Osteoblast (primary cell): ENCODE data around the gene B4GAT1. TPM values are rescaled to one million over a fixed set of nuclear protein-coding genes. Genes with fewer than 3 reads are reported as not detected.

Experiments used
- DNase-seq: peaks from one replicate; pipeline ENCODE4 v3.0.0; 2011; ENCODE audit warnings: low spot score, mixed read lengths; ENCODE audit not compliant: insufficient read length; ENCODE audit errors: missing footprints
- H2AFZ ChIP-seq: 2 replicates; pipeline ENCODE4 v1.6.0; 2011; ENCODE audit warnings: mild to moderate bottlenecking, low read length
- H3K27ac ChIP-seq: 2 replicates; pipeline ENCODE4 v1.5.1; 2011; ENCODE audit warnings: mild to moderate bottlenecking, low read depth, low read length, moderate library complexity
- H3K27me3 ChIP-seq: 2 replicates; pipeline ENCODE4 v1.6.0; 2012; ENCODE audit warnings: mild to moderate bottlenecking, control low read depth, inconsistent platforms, low read length, moderate library complexity; ENCODE audit not compliant: insufficient read depth
- H3K36me3 ChIP-seq: 2 replicates; pipeline ENCODE4 v1.5.1; 2011; ENCODE audit warnings: mild to moderate bottlenecking, low read length, control low read depth, moderate library complexity; ENCODE audit not compliant: insufficient read depth
- H3K4me1 ChIP-seq: 2 replicates; pipeline ENCODE4 v1.5.1; 2011; ENCODE audit warnings: mild to moderate bottlenecking, low read length, control low read depth, moderate library complexity; ENCODE audit not compliant: insufficient read depth
- H3K4me2 ChIP-seq: 2 replicates; pipeline ENCODE4 v1.6.0; 2011; ENCODE audit warnings: mild to moderate bottlenecking, low read length; ENCODE audit not compliant: insufficient read depth
- H3K4me3 ChIP-seq: fragments of 200-600 bp; sonication (generic); 3 replicates; pipeline ENCODE4 v1.5.1; 2012; ENCODE audit warnings: mild to moderate bottlenecking, low read length, inconsistent platforms; ENCODE audit not compliant: insufficient read depth
- H3K79me2 ChIP-seq: 2 replicates; pipeline ENCODE4 v1.6.0; 2012; ENCODE audit warnings: mild to moderate bottlenecking, low read length, control low read depth, inconsistent platforms; ENCODE audit not compliant: insufficient read depth
- H3K9me3 ChIP-seq: 2 replicates; pipeline ENCODE4 v1.5.1; 2011; ENCODE audit warnings: low read depth, low read length, control low read depth
- H4K20me1 ChIP-seq: 2 replicates; pipeline ENCODE4 v1.6.0; 2012; ENCODE audit warnings: mild to moderate bottlenecking, low read length, control low read depth; ENCODE audit not compliant: insufficient read depth
- CTCF ChIP-seq: IDR thresholded peaks from 2 replicates; pipeline ENCODE4 v1.5.1; 2011; ENCODE audit warnings: mild to moderate bottlenecking, low read depth, low read length, moderate library complexity; ENCODE audit errors: extremely low read depth
- total RNA-seq: library from RNA; depleted of rRNA; stranded (reverse); fragments of >200 nt; gene quantifications from 2 replicates; pipeline ENCODE4 v1.2.3, GENCODE V29; 2012

Gene B4GAT1
- total RNA-seq, 1 donor: 20.6 TPM

- H3K27ac ChIP-seq: peak overlapping the region; percentile 97
- TF ChIP-seq CTCF: no peak
- peak overlapping the region; percentile 82 for H3K4me3 ChIP-seq
- no peak overlapping the region for H2AFZ ChIP-seq
- no peaks in the 10 kb centered on the region for H3K9me3 ChIP-seq
- no peaks in the 10 kb centered on the region for H3K27me3 ChIP-seq
- H3K4me1 ChIP-seq: peaks cover 32% of the 10 kb centered on the region
- peak; percentile 89 for DNase-seq
- peak overlapping the region; percentile 96 for H3K4me2 ChIP-seq
- H3K36me3 ChIP-seq: peaks cover 46% of the 10 kb centered on the region
- H3K79me2 ChIP-seq: peaks cover 36% of the 10 kb centered on the region
- peaks cover 36% of the 10 kb centered on the region for H4K20me1 ChIP-seq
These were observed 12.6 kb downstream of the B4GAT1 start for GRCh38 chr11:66334605-66335442.

- no peak for TF ChIP-seq CTCF
- H3K4me2 ChIP-seq: peak overlapping the region; percentile 96
- no peak overlapping the region for H2AFZ ChIP-seq
- no peak overlapping the region for H3K4me3 ChIP-seq
- peaks cover 36% of the 10 kb centered on the region for H4K20me1 ChIP-seq
- H3K79me2 ChIP-seq: peaks cover 36% of the 10 kb centered on the region
- H3K9me3 ChIP-seq: no peaks in the 10 kb centered on the region
- no peak overlapping the region for H3K27ac ChIP-seq
- H3K27me3 ChIP-seq: no peaks in the 10 kb centered on the region
- peaks cover 32% of the 10 kb centered on the region for H3K4me1 ChIP-seq
- DNase-seq: peak; percentile 57
- peaks cover 43% of the 10 kb centered on the region for H3K36me3 ChIP-seq
These were observed 13.4 kb downstream of the B4GAT1 start for GRCh38 chr11:66333896-66334604.

- no peak for DNase-seq
- H3K4me3 ChIP-seq: no peak overlapping the region
- H3K4me1 ChIP-seq: peaks cover 37% of the 10 kb centered on the region
- no peak overlapping the region for H2AFZ ChIP-seq
- H3K9me3 ChIP-seq: no peaks in the 10 kb centered on the region
- no peak overlapping the region for H3K4me2 ChIP-seq
- peaks cover 36% of the 10 kb centered on the region for H4K20me1 ChIP-seq
- H3K27me3 ChIP-seq: no peaks in the 10 kb centered on the region
- no peak for TF ChIP-seq CTCF
- H3K79me2 ChIP-seq: peaks cover 36% of the 10 kb centered on the region
- peaks cover 36% of the 10 kb centered on the region for H3K36me3 ChIP-seq
- H3K27ac ChIP-seq: no peak overlapping the region
These were observed 14.1 kb downstream of the B4GAT1 start for GRCh38 chr11:66333220-66333877.
